GDM1 (cell line): ENCODE data around the gene GPC2.

Experiments
- DNase-seq: peaks from one replicate; lab custom pipeline; 2025; lab: John Stamatoyannopoulos, UW

GPC2 gene

DNA sequence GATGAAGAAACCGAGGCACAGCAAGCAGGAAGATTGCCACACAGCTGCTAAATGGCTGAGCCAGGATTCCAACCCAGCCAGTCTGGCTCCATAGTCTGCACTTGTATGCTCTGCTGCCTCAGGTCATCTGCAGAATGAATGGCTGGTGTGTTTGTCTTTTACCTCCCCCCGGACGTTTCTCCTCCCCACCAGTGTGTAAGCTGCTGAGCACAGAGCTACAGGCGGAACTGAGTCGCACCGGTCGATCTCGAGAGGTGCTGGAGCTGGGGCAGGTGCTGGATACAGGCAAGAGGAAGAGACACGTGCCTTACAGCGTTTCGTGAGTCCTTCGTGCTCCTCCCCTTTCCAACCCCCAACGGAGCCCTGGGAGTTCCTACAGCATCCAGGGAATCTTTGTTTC, 55.1 kb downstream of the GPC2 start:
- no peak for DNase-seq

DNA sequence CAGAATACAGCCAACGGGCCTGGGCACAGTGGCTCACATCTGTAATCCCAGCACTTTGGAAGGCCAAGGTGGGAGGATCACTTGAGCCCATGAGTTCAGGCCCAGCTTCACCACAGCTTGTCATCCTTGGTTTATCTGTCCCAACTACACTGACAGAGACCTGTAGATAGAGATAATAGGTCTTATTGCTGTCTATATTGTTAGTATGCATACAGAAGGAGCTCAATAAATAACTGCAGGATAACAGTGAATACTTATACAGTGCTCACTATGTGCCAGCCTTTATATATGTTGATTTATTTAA, 56.5 kb downstream of the GPC2 start:
- DNase-seq = no peak

DNA sequence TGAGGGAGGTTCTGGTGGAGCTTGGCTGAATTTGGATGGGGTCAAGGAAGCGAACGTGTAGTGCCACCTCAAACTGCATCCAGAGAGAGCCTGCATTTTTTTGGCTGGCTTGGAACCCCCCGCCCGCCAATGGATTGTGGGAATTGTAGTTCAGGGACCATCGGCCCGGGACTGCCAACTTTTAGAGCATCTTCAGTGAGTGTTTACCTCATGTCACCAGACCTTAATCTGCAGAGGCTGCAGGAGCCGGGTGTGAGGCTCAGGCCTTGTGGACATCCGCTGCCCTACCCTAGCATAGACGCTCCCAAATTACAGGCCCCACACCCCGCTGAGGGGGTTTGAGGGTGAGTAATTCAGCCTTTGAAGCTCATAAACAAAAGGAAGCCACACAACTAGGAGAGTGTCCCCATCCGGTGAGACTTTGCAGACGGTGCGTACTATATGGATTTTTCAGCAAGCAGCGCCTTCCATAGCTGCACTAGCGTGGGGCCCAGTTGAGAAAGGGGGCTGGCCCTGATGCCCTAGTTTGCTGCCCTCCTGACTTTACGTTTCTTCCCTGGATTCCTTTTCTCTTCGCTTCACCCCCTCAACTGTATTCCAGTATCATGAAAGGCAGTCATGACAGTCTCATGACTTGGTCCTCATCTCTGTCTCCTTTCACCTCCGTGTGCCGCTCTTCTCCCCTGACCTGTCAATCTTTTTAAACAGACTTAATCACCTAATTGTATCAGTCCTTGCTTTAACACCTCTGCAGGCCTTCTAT, 57.0 kb downstream of the GPC2 start:
- no peak for DNase-seq
